Effector memory CD4-positive, alpha-beta T cell (primary cell): ENCODE measurements around the gene LRRC49.

ENCODE experiments used
- DNase-seq, 3 donors: peaks; one replicate each; pipeline ENCODE4 v3.0.0-alpha.2; 2020
- H3K27ac ChIP-seq: 2 replicates; pipeline ENCODE4 v1.7.0; 2013; ENCODE audit warnings: mild to moderate bottlenecking, low read length, moderate library complexity; ENCODE audit not compliant: insufficient read depth, poor library complexity, severe bottlenecking
- H3K27me3 ChIP-seq: replicated peaks from 2 replicates; pipeline ENCODE4 v1.7.0; 2013; ENCODE audit warnings: mild to moderate bottlenecking, low read length; ENCODE audit not compliant: insufficient read depth, control insufficient read depth, poor library complexity, severe bottlenecking
- H3K36me3 ChIP-seq: 2 replicates; pipeline ENCODE4 v1.7.0; 2013; ENCODE audit warnings: mild to moderate bottlenecking, low read length, moderate library complexity; ENCODE audit not compliant: control insufficient read depth, insufficient read depth
- H3K4me1 ChIP-seq: 2 replicates; pipeline ENCODE4 v1.7.0; 2013; ENCODE audit warnings: low read length, mild to moderate bottlenecking; ENCODE audit not compliant: control insufficient read depth, insufficient read depth, poor library complexity, severe bottlenecking
- H3K4me3 ChIP-seq: 2 replicates; pipeline ENCODE4 v1.7.0; 2013; ENCODE audit warnings: low read length, low read depth, mild to moderate bottlenecking; ENCODE audit not compliant: insufficient read depth, poor library complexity, severe bottlenecking
- H3K9me3 ChIP-seq: 2 replicates; pipeline ENCODE4 v1.7.0; 2013; ENCODE audit warnings: mild to moderate bottlenecking, low read length, moderate library complexity; ENCODE audit not compliant: control insufficient read depth

LRRC49 gene

DNA sequence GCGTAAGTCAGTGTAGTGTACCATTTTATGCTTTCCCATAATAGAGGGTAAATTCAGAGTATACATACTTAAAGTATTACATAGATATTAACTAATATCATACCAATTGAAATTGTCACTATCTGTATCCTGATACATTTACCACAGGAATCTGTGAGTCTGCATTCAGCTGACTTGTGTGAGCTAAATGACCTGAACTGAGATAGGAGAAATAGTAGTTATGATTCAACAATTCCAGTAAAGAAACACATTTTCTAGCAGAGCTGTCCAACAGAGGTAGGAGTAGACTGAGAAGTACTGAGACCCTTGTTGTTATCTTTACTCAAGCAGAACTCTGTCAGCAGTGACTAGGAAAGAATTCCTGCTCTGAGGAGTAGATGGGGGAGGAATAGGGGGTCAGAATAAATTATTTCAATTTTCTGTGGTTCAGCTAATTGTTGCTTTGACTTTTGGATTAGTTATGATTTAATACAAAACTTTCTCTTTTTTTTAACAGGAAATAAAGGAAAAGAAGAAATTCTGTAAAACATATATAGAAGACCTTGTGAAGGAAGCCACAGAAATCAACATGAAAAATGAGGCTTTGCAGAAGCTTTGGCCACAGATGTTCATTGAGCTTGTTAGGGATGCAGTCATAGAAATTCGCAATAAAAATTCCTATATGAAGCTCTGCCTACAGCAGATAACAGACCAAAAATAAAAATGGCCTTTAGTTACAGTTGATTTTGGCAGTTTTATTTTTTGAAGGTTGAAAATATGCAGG is 156.5 kb downstream of the LRRC49 start:
- no peaks in the 10 kb centered on the region for H3K4me1 ChIP-seq
- H3K9me3 ChIP-seq, result no peaks in the 10 kb centered on the region
- no peaks in the 10 kb centered on the region for H3K27me3 ChIP-seq
- no peak overlapping the region for H3K27ac ChIP-seq
- H3K36me3 ChIP-seq, result no peaks in the 10 kb centered on the region
- no peak for DNase-seq
- H3K4me3 ChIP-seq, result no peak overlapping the region

DNA sequence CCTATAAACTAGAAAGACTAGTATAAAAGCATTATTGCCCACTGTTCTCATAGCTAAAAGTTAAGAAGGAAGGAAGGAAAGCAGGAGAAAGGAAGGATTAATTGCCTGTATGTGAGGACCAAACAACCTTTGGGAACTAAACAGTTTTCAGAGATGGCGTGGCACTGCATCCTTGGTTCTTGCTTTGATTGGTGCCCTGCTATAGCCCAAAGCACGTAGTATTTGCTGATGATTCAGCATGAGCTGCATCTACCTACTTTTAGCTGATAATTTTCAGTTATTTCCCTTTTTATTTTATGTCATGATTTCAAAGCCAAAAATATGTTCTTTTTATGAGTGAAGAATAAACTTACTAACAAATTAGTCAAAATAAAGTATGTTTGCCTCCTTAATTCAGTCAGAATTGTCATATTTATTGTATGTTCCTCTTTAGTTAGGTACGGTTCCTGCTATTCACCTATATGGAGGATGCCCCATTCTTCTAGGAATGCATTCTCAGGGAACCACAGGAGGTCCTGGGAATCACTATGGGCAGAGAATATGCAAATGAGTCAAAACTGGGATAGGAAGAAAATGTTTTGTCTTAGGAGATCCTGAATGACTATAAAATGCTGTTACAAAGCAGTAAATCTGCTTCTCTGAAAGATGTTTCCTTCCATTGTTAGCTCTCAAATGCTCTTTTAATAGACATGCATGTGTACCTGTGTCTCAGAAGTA is 157.2 kb downstream of the LRRC49 start:
- Histone ChIP-seq H3K4me3 (no peak overlapping the region), H3K4me1 (no peaks in the 10 kb centered on the region), H3K27me3 (no peaks in the 10 kb centered on the region), H3K27ac (no peak overlapping the region), H3K9me3 (no peaks in the 10 kb centered on the region), H3K36me3 (no peaks in the 10 kb centered on the region)
- DNase-seq, result no peak

DNA sequence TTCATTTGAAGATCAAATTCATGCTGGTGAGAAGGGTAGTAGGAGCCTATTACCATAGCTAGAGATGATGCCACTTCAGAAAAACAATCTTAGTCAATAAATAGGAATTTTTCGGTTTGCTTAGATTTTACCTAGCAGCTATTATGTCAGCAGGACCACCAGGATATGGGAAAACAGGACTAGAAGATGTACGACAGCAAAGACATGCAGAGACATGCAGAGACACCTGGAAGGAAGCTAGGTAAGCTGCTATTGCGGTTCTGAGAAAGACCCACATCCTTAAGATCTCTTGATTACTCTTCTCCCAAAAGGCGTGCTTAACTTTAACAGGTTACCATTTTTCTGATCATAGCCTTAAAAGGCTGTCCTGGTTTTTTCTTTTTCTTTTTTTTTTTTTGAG is 157.8 kb downstream of the LRRC49 start:
- no peaks in the 10 kb centered on the region for H3K27me3 ChIP-seq
- no peaks in the 10 kb centered on the region for H3K9me3 ChIP-seq
- H3K36me3 ChIP-seq, result no peaks in the 10 kb centered on the region
- no peaks in the 10 kb centered on the region for H3K4me1 ChIP-seq
- H3K4me3 ChIP-seq, result no peak overlapping the region
- no peak overlapping the region for H3K27ac ChIP-seq
- no peak for DNase-seq

DNA sequence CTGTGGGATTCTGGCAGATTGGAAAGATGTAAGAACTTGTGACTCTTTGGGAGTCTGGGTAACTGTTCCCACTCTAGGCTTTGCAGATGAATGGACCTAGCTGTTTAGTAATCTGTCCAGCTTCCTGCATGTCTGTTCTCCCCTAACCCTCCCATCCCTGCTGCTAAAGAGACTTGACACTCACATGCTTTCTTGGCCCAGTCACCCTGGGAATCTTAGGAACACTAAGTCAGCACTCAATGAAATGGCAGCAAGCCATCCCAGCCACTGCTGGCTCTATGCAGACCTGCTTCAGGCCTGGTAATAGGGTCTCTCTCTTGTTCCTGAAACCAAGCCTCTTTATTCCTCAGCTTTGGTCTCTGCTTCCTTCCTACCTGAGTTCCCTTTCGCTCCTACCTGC is 158.9 kb downstream of the LRRC49 start:
- Histone ChIP-seq H3K4me1 (no peaks in the 10 kb centered on the region), H3K27ac (no peak overlapping the region), H3K27me3 (no peaks in the 10 kb centered on the region), H3K9me3 (no peaks in the 10 kb centered on the region), H3K4me3 (no peak overlapping the region), H3K36me3 (no peaks in the 10 kb centered on the region)
- DNase-seq, result no peak

DNA sequence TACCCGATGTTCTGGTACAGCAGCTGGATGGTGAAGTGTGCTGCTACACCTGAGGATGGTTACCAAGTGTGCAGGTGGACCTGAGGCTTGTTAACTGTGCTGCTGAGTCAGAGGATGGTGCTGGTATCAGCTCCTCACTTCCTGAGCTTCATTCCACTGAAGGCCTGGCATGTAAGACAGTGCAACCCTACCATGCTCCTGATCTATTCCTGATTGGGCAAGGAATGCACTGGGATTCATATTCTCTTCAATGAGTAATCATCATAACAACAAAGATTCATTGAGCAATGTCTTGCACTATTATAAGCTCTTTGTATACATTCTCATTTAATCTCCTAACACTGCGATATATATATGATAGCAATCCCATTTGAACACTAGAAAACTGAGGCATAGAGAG is 159.7 kb downstream of the LRRC49 start:
- no peak for DNase-seq
- no peaks in the 10 kb centered on the region for H3K36me3 ChIP-seq
- no peak overlapping the region for H3K4me3 ChIP-seq
- H3K4me1 ChIP-seq, result no peaks in the 10 kb centered on the region
- H3K27ac ChIP-seq, result no peak overlapping the region
- no peaks in the 10 kb centered on the region for H3K27me3 ChIP-seq
- no peaks in the 10 kb centered on the region for H3K9me3 ChIP-seq

DNA sequence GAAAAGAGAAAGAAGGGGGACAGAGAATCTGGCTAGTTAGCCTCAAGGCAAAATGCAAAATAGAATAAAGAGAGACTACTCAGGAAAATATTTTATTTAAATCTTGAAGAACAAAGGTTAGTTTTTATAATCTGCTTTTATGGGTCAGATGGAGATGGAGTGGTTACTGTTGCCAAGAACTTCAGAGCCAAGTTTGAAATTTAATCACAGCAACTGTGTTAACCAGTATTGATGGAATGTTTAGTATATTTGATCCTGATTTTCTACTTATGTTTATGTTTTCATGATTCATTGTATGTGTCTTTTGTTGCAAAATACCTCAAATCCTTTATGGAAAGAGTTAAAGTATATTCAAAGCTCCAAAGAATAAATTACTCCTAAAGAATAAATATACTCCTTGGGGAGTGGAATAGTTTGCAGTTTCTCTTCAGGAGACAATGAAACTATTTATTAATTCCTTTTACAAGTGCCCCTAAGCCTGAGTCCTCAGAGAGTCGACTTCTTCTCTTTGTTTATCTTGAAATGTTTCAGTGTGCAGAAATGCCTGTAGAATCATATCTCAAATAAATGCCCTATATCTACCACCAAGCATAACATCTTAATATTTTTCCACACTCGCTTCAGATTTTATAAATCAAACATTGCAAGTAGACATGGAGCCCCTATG is 161.8 kb downstream of the LRRC49 start:
- H3K27me3 ChIP-seq, result no peaks in the 10 kb centered on the region
- H3K4me1 ChIP-seq, result no peaks in the 10 kb centered on the region
- DNase-seq, result no peak
- H3K4me3 ChIP-seq, result no peak overlapping the region
- H3K36me3 ChIP-seq, result no peaks in the 10 kb centered on the region
- H3K9me3 ChIP-seq, result no peaks in the 10 kb centered on the region
- H3K27ac ChIP-seq, result no peak overlapping the region

DNA sequence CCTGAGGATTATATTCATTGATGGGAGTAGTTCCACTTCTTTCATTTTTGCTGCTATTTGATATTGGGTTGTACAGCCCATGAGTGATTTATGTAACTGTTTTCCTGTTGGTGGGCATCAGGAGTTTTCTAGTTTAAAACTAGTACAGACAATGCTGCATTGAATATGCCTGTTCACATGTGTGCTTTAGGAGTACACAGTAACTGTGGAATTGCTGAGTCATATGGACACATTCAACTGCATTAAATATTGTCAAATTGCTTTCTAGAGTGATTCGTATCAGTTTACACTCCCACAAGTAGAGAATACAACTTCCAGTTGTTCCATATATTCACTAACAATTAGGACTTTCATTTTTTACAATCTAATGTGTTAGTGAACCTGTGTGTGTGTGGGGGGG is 162.8 kb downstream of the LRRC49 start:
- Histone ChIP-seq H3K4me1 (no peaks in the 10 kb centered on the region), H3K36me3 (no peaks in the 10 kb centered on the region), H3K4me3 (no peak overlapping the region), H3K9me3 (no peaks in the 10 kb centered on the region), H3K27me3 (no peaks in the 10 kb centered on the region), H3K27ac (no peak overlapping the region)
- DNase-seq, result no peak

DNA sequence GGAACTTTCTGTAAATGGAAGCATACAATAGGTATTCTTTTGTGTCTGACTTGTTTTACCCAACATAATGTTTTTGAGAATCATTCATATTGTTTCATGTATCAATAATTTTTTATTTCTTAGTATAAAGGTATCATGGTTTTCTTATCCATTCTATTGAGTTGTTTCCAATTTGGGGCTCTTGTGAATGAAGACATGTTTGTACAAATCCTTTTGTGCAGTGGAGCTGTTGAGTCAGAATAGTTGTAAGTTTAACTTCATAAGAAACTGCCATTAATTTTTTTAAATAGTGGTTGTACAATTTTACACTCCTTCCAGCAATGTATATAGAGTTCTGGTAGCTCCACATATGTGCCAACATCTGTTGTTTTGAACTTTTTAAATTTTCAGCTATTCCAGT is 163.5 kb downstream of the LRRC49 start:
- DNase-seq, result no peak
- H3K27me3 ChIP-seq, result no peaks in the 10 kb centered on the region
- no peak overlapping the region for H3K27ac ChIP-seq
- no peaks in the 10 kb centered on the region for H3K4me1 ChIP-seq
- no peak overlapping the region for H3K4me3 ChIP-seq
- no peaks in the 10 kb centered on the region for H3K36me3 ChIP-seq
- no peaks in the 10 kb centered on the region for H3K9me3 ChIP-seq

DNA sequence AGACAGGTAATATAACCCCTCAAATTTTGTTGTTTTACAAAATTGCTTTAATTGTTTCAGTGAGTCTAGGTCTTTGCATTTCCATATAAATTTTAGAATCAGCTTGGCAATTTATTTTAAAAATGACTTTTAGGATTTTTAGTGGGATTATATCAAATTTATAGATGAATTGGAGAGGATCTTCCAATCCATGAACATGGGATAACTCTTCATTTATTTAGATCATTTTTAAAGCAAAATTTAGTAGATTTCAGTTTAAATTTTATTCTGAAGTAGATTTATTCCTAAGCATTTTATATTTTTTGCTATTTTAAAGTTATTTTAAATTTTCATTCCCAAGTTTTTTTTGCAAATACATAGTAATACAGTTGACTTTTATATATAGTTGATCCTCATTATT is 164.5 kb downstream of the LRRC49 start:
- Histone ChIP-seq H3K9me3 (no peaks in the 10 kb centered on the region), H3K4me3 (no peak overlapping the region), H3K27me3 (no peaks in the 10 kb centered on the region), H3K27ac (no peak overlapping the region), H3K36me3 (no peaks in the 10 kb centered on the region), H3K4me1 (no peaks in the 10 kb centered on the region)
- no peak for DNase-seq

DNA sequence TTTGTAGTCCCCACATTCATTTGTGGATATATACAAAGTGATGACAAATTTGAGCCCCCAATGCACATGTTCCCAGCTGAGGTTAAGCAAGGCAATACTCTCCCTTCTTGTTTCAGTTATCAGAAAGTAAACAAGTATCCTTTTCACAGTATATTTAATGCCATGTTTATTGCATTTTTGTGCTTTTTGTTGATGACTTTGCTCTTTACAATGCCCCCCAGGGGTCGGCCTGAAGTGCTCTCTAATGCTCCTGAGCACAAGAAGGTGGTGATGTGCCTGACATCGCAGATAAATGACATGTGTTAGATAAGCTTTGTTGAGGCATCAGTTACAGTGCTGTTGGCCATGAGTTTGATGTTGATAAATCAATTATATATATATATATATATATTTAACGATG is 165.0 kb downstream of the LRRC49 start:
- Histone ChIP-seq H3K36me3 (no peaks in the 10 kb centered on the region), H3K4me3 (no peak overlapping the region), H3K27ac (no peak overlapping the region), H3K4me1 (no peaks in the 10 kb centered on the region), H3K27me3 (no peaks in the 10 kb centered on the region), H3K9me3 (no peaks in the 10 kb centered on the region)
- no peak for DNase-seq
